KMS-11 (cell line): Measurements from ENCODE around the gene MSH3.

Experiments used
- H2AFZ ChIP-seq: fragments of 200-600 bp; sonication (generic); 2 replicates; pipeline ENCODE4 v1.6.1; 2016; ENCODE audit warnings: antibody characterized with exemption, mixed run types, low read depth
- H3K27ac ChIP-seq: fragments of 200-600 bp; sonication (generic); 2 replicates; pipeline ENCODE4 v1.6.1; 2016; ENCODE audit warnings: mild to moderate bottlenecking, mixed run types
- H3K27me3 ChIP-seq: fragments of 200-600 bp; sonication (generic); 2 replicates; pipeline ENCODE4 v1.6.1; 2017; ENCODE audit warnings: mild to moderate bottlenecking, low read depth, mixed run types, moderate library complexity; ENCODE audit not compliant: insufficient read depth
- H3K36me3 ChIP-seq: fragments of 200-600 bp; sonication (generic); 2 replicates; pipeline ENCODE4 v1.6.1; 2017; ENCODE audit warnings: mild to moderate bottlenecking, mixed run types; ENCODE audit not compliant: insufficient read depth
- H3K4me1 ChIP-seq: fragments of 200-600 bp; sonication (generic); 2 replicates; pipeline ENCODE4 v1.6.1; 2016; ENCODE audit warnings: mild to moderate bottlenecking, low read depth, mixed run types; ENCODE audit not compliant: poor library complexity, severe bottlenecking
- H3K4me2 ChIP-seq: fragments of 200-600 bp; sonication (generic); 2 replicates; pipeline ENCODE4 v1.7.0; 2016; ENCODE audit warnings: mild to moderate bottlenecking, mixed run types
- H3K4me3 ChIP-seq: fragments of 200-600 bp; sonication (generic); IDR thresholded peaks from 2 replicates; pipeline ENCODE4 v1.6.1; 2017; ENCODE audit warnings: low read depth, low read length, mixed read lengths; ENCODE audit not compliant: insufficient read depth
- H3K79me2 ChIP-seq: fragments of 200-600 bp; sonication (generic); 2 replicates; pipeline ENCODE4 v1.6.1; 2016; ENCODE audit warnings: low read depth, mixed run types; ENCODE audit not compliant: insufficient read depth
- H3K9ac ChIP-seq: fragments of 200-600 bp; sonication (generic); 2 replicates; pipeline ENCODE4 v1.6.1; 2016; ENCODE audit warnings: mild to moderate bottlenecking, mixed run types
- H4K20me1 ChIP-seq: fragments of 200-600 bp; sonication (generic); 2 replicates; pipeline ENCODE4 v1.6.1; 2016; ENCODE audit warnings: mild to moderate bottlenecking, mixed run types; ENCODE audit not compliant: insufficient read depth
- CTCF ChIP-seq: fragments of 200-600 bp; sonication (generic); conservative IDR thresholded peaks from 2 replicates; pipeline ENCODE4 v1.6.1; 2017; ENCODE audit warnings: low read depth, mild to moderate bottlenecking, antibody characterized with exemption, low read length, moderate library complexity, mixed read lengths

Gene MSH3

DNA sequence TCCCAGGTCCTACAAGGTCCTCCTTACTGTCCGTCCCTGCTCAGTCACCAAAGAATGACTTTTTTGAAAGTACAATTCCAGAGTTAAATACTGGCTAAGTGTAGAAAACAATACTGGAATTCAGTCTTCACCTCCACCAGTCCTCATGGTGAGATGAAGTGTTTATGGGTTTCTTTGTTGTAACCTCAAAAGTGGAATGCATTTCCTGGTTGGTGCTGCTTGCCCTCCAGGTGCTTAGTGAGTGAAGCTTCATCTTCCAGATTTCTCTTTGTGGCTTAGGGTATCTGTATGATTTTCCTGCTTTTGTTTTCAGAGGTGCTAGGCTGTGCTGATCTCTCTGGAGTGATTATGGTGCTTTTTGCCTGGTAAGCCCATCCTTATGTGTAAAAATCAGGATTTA lies 49.8 kb downstream of the MSH3 start:
- H3K79me2 ChIP-seq, result no peaks in the 10 kb centered on the region
- H3K4me3 ChIP-seq, result no peak overlapping the region
- H3K4me2 ChIP-seq, result no peak overlapping the region
- peaks cover 19% of the 10 kb centered on the region for H3K4me1 ChIP-seq
- no peaks in the 10 kb centered on the region for H3K27me3 ChIP-seq
- H2AFZ ChIP-seq, result no peak overlapping the region
- TF ChIP-seq CTCF, result no peak
- no peak overlapping the region for H3K9ac ChIP-seq
- no peaks in the 10 kb centered on the region for H4K20me1 ChIP-seq
- H3K27ac ChIP-seq, result no peak overlapping the region
- no peaks in the 10 kb centered on the region for H3K36me3 ChIP-seq

GRCh38 chr5:80705216-80705769 lies 50.8 kb downstream of the MSH3 start:
- Histone ChIP-seq H3K4me3 (no peak overlapping the region), H3K27me3 (no peaks in the 10 kb centered on the region), H3K9ac (no peak overlapping the region), H3K4me1 (peaks cover 19% of the 10 kb centered on the region), H3K4me2 (no peak overlapping the region), H3K27ac (no peak overlapping the region), H3K36me3 (no peaks in the 10 kb centered on the region), H2AFZ (no peak overlapping the region), H3K79me2 (no peaks in the 10 kb centered on the region), H4K20me1 (no peaks in the 10 kb centered on the region)
- TF ChIP-seq CTCF, result no peak

DNA sequence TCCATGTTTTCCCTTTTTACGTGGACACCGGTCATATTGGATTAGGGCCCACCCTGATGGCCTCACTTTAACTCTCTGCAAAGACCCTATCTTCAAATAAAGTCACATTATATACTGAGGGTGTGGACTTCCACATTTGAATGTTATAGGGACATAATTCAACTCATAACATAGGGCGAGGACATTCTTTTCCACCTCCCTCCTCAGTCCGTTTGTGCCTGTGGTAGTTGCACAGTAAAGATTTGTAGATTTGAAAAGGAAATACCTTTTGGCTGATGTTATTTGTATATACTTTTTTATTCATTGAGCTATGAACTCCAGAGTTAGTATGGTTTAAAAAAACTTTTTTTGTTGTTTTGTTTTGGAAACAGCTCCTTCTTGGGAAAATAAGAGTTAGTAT lies 51.3 kb downstream of the MSH3 start:
- H3K27me3 ChIP-seq, result no peaks in the 10 kb centered on the region
- H4K20me1 ChIP-seq, result no peaks in the 10 kb centered on the region
- no peak for TF ChIP-seq CTCF
- peaks cover 19% of the 10 kb centered on the region for H3K4me1 ChIP-seq
- no peak overlapping the region for H3K27ac ChIP-seq
- no peak overlapping the region for H3K4me3 ChIP-seq
- H3K36me3 ChIP-seq, result no peaks in the 10 kb centered on the region
- H3K79me2 ChIP-seq, result no peaks in the 10 kb centered on the region
- H3K4me2 ChIP-seq, result no peak overlapping the region
- H3K9ac ChIP-seq, result no peak overlapping the region
- H2AFZ ChIP-seq, result no peak overlapping the region

DNA sequence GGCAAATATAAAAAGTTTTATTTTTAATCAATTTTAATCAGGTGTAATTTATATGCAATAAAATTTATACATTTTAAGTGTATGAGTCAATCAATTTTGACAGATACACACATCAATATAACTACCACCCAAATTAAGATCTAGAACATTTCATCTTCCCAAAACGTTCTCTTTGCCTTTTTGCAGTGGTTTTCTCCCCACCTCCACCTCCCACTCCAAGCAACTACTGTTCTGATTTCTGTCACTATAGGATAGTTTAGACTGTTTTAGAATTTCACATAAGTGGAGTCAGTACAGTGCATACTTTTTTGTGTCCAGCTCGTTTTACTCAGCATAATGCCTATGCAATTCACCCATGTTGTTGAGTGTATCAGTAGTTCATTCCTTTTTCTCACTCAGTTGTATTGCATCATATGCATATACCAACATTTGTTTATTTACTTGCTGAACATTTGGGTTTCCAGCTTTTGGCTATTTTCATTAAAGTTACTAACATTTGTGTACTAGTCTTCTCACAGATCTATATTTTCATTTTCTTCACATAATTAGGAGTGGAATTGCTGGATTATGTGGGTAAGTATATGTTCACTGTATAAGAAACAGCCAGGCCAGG lies 52.5 kb downstream of the MSH3 start:
- H2AFZ ChIP-seq, result no peak overlapping the region
- H3K4me1 ChIP-seq, result peaks cover 28% of the 10 kb centered on the region
- H4K20me1 ChIP-seq, result no peaks in the 10 kb centered on the region
- no peaks in the 10 kb centered on the region for H3K27me3 ChIP-seq
- no peak overlapping the region for H3K27ac ChIP-seq
- H3K79me2 ChIP-seq, result no peaks in the 10 kb centered on the region
- no peak overlapping the region for H3K4me2 ChIP-seq
- H3K36me3 ChIP-seq, result no peaks in the 10 kb centered on the region
- no peak overlapping the region for H3K9ac ChIP-seq
- H3K4me3 ChIP-seq, result no peak overlapping the region
- TF ChIP-seq CTCF, result no peak
